Stimulated activated CD8-positive, alpha-beta memory T cell treated with anti-CD3 and anti-CD28 coated beads, Interleukin-15, amount 100 ng/mL, for 1 hour (primary cell): ENCODE data around the gene CXCR2.
A peak's percentile ranks its signal among the peaks of the same experiment; 100 is the strongest.
"Not testable (repeated sequence)": the region's sequence is repeated elsewhere in the genome, so short reads cannot be mapped to it uniquely, and the experiment has no call there.

Experiments
- DNase-seq: peaks from one replicate; pipeline ENCODE4 v3.0.0-alpha.2; 2020; ENCODE audit warnings: low read depth

The CXCR2 gene

DNA sequence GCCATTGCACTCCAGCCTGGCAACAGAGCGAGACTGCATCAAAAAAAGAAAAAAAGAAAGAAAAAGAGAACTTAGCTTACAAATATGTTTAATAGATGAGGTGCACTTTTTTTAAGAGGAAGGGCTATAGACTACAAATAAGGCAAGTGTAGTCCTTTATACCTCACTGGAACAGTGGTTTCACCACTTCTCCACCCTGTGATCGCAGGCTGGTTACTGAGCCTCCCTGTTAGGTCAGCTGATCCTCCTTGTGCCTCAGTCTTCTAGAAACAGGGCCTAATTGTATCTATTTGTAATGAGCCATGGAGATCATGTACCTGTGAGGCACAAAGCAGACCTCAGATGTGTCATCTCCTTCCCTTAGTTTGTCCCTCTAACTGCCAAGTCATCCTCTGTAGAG, 4.5 kb downstream of the CXCR2 start:
- DNase-seq: no peak

DNA sequence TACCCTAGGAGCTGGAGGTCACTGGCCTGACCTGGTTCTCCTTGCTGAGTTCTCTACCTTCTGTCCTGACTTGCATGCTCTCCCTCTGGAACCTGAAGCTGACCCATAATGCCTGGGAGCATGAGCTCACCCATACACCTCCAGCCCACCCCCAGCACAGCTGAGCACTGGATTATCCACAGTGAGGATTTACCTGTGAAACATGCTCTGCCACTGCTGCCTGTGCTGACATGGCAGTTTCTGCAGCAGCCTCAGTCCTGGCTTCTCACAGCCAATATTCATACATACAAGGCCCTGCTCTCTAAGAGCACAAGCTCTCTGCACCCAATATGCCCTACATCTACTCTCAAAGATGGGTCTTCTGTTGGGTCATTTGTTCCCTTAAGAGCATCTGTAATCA, 5.0 kb downstream of the CXCR2 start:
- no peak for DNase-seq

GRCh38 chr2:218137514-218137913, 11.7 kb downstream of the CXCR2 start:
- DNase-seq: no peak

GRCh38 chr2:218138047-218138446, 12.2 kb downstream of the CXCR2 start:
- DNase-seq: no peak

- no peak for DNase-seq
Measured at GRCh38 chr2:218145124-218145523, 19.3 kb downstream of the CXCR2 start.

DNA sequence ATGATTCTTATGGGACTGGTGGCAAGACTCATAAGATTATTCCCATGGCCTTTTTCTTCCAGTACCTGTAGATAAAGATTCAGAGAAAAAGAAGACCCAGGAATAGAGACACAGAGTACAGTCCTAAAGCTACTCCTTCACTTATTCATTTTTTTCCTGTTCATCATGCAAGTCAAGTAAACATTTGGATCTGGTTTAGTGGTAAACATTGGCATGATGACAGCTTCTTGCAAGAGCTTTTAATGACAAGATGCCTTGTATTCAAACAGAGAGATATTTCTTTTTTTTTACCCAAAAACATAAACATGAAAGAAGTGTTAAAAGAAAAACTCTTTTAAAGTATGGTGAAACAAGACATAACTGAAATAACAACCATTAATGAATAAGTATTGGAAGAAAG, 20.2 kb downstream of the CXCR2 start:
- no peak for DNase-seq

DNA sequence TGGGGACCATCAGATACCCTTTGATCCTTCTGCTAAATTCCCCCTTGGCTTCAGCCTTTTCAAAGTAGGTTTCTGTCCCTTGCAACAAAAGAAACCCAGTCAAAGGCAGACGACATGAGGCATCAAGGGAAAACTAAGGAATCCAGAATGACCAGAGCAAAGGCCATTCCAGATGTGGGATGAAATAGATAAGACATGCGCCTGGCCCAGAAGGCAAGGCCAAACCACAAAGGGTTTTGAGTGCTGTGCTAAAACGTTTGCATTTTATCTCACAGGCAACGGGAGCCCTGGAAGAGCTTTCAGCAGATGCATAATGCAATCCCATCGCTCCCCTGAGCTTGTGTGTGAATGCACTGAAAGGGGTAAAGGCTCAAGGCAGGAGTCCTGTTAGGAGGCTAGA, 23.3 kb downstream of the CXCR2 start:
- no peak for DNase-seq

- DNase-seq: no peak
Measured at GRCh38 chr2:218149848-218150440, 24.1 kb downstream of the CXCR2 start.

GRCh38 chr2:218152172-218152571, 26.3 kb downstream of the CXCR2 start:
- no peak for DNase-seq

- DNase-seq: no peak
Measured at GRCh38 chr2:218152777-218153176, 26.9 kb downstream of the CXCR2 start.

GRCh38 chr2:218155953-218156479, 30.2 kb downstream of the CXCR2 start:
- DNase-seq: no peak

DNA sequence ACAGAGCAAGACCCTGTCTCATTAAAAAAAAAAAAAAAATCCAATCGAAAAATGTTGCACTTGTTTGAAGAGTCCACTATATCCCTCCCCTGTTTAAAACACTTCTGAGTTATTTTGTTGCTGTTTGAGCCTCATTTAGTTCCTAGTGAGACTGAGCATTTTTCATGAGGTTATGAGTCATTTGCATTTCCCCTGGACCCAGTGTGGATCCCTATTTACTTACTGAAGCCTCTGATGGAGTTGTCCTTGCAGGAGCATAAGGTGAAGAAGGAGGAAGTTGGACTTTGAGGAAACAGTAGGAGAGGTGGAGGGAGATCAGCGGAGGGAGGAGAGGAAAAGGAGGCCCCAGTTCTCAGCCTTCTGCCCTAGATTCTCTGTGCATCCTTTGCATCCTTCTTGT, 35.8 kb downstream of the CXCR2 start:
- DNase-seq: no peak

DNA sequence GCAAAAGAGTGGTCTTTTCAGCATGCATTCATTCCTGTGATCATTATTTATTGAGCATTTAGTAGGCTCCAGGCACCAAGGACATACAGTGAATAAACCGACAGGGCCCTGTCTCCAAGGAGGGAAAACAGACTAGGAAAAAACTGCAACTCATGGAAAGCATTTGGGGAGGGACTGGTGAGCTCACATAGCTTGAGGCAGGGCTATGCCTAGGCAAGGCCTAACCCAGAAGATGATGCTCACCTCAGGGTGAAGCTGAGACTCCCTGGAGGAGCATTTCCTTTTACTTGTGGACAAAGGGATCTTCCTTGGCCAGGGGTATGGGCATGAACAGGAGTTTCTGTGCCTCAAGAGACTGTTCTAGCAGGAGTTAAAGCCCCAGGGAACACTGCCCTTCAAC, 37.0 kb downstream of the CXCR2 start:
- no peak for DNase-seq

DNA sequence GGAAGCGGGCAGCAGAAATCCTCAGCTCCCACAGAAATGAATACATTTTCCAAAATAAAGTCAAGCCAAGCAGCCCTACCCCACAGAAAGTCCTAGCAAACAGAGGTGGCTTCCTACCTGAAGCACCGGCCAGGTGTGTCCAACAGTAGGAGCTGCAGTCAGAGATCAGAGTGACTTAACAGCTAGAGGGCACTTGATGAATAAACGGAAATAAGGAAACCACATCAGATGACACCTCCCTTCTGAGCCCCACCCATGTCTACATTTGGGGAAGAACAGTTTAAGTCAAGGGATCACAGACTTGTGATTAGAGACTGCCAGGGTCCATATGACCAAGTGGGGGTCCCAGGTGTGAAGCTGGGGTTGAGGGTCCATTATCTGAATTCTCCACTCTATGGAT, 41.0 kb downstream of the CXCR2 start, which contains the start of gene CXCR1:
Gene CXCR1, minus strand, starts transcription at position 172 of the 400 bp plus-strand sequence. CDS start 1,751 bp downstream, outside the sequence.
- DNase-seq: no peak

GRCh38 chr2:218168016-218168415, 42.2 kb downstream of the CXCR2 start:
- DNase-seq: no peak

GRCh38 chr2:218168635-218169462, 43.0 kb downstream of the CXCR2 start:
- peak; percentile 60 for DNase-seq

DNA sequence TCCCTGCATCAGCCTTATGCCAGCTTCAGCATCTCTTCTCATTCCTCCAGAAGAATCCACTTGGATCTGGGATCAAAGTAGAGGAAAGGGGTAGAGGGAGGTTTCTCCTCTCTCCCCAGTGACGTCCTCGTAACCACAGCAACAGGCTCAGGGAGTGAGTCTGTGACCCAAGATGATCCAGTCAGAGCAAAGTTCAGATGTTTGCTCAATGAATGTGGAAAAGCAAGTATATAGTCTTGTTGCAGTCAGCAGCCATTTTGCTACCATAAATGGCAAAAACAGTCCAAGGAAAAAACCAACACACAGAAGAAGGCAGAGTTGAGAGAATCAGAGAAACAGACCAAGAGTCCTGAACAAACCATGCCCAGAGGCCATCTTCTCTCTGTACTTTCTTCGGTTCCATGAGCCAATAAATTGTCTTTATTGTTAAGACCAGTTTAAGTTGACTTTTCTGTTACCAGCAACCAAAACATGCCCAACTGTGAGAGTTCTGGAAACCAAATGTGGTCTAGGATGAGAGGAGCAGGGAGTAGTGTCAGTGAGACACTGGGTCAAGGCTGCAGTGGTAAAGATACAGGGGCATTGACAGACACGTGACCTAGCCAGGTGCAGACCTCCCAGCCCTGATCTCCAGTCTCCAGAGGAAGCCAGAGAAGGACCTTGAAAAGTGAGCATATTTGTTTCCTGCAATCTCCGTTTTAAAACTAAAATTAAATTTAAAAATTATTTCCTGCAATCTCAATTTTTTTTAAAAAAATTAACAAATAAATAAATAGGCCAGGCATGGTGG, 44.1 kb downstream of the CXCR2 start:
- DNase-seq: no peak

- not testable (repeated sequence) for DNase-seq
Measured at GRCh38 chr2:218171744-218172143, 45.9 kb downstream of the CXCR2 start.

DNA sequence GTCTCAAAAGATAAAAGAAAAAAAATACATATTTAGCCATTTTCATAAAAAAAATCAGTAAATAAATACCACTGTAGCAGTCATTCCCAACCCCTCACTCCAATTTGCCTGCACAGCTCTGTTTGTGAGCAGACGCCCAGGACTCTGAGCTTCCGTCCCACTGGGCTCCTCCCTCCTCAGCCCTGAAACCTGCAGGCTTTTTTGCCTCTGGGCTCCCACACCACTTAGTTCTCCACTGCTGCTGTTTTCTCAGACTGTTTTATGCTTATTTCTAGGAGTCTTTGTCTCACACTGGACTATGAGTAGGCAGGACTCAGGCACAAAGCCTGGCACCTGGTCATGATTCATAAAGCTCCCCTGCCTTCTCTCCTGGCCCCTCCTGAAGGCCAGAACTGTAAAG, 47.0 kb downstream of the CXCR2 start:
- DNase-seq: no peak

DNA sequence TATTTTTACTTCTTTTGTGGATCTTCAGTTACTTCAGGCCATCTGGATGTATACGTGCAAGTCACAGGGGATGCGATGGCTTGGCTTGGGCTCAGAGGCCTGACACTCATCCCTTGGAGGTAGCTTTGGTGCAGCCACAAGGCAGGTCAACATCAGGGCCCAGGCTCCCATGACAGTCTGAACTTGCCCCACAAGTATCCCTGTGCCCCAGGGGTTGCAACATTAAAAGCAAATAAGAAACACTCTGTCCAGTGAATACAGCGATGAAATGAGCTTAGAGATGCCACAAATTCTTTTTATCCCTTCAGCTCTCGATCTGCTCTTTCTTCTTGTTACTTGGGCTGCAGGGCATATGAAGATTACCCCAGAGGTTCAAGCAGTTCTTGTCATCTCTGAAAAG, 54.0 kb downstream of the CXCR2 start:
- DNase-seq: no peak

- DNase-seq: no peak
Measured at GRCh38 chr2:218180467-218181114, 54.8 kb downstream of the CXCR2 start.

DNA sequence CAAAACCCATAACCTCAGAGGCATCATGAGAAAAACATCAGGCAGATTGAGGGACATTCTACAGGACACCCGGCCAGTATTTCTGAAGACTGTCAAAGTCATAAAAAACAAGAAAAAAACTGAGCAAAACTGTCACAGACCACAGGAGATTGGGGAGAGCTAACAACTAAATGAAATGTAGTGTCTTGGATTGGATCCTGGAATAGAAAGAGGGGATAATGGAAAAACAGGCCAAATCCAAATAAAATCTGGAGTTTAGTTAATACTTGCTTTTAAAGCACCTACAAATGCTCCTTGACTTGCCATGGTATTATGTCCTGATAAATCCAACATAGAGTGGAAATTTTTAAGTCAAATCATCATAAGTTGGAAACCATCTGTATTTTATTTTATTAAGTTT, 58.5 kb downstream of the CXCR2 start:
- DNase-seq: no peak
